ENCODE data around the gene CPE. TPM values are rescaled to one million over a fixed set of nuclear protein-coding genes. Genes with fewer than 3 reads are reported as not detected.

Gene CPE
- total RNA-seq, 1 experiment from 2014 or later: 0.92 TPM

DNA sequence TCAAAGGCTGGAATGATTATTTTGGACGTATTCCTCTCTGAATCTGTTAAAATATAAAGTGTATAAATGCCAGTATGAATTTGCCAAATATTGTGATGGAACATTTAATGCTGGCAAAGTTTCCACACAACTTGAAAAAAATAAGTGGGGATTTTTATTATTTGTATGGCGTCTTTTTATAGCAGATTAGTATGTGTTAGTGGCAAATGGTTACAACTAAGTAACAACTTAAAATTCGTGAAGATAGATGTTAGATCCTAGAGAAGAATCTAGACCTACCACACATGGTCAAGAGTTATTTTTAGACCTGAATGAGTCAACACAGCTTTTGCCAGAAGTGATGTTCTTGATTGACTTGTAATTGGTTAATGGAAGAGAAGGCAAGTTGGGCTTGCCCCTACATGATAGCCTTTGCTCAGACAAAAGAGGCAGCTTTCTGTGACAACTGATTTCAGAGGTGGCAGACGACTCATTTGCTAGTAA, 4.8 kb downstream of the CPE start:
- H3K9me3 ChIP-seq (ENCODE audit: control insufficient read depth, insufficient read depth, low read depth, low read length): no peaks in the 10 kb centered on the region
- ATAC-seq (no peak), DNase-seq (ENCODE audit: low read depth, low spot score) (no peak)
- H3K27me3 ChIP-seq (ENCODE audit: control insufficient read depth, insufficient read depth, low read length): peaks cover 5% of the 10 kb centered on the region; the same call in 1 of the 2 replicates
- CTCF ChIA-PET: no interaction called here
- H3K36me3 ChIP-seq (ENCODE audit: control insufficient read depth, insufficient read depth, low read length): no peaks in the 10 kb centered on the region
- no TSS peak for BruUV-seq (replicated peaks)
- POLR2A ChIA-PET: no interaction called here
- H3K27ac ChIP-seq (ENCODE audit: low read length): no peak overlapping the region
- no peaks in the 10 kb centered on the region for H3K4me1 ChIP-seq (ENCODE audit: control insufficient read depth, insufficient read depth, low read length)
- TF ChIP-seq SIN3A (IDR thresholded peaks at IDR 0.05; ENCODE audit: borderline replicate concordance, insufficient read depth, low read depth, low read length) (no peak), TCF7L2 (IDR thresholded peaks at IDR 0.05; ENCODE audit: low read depth, low read length) (no peak), POLR2AphosphoS5 (IDR thresholded peaks at IDR 0.05; ENCODE audit: low read depth, low read length) (no peak)
- TF ChIP-seq, protein P1, sequence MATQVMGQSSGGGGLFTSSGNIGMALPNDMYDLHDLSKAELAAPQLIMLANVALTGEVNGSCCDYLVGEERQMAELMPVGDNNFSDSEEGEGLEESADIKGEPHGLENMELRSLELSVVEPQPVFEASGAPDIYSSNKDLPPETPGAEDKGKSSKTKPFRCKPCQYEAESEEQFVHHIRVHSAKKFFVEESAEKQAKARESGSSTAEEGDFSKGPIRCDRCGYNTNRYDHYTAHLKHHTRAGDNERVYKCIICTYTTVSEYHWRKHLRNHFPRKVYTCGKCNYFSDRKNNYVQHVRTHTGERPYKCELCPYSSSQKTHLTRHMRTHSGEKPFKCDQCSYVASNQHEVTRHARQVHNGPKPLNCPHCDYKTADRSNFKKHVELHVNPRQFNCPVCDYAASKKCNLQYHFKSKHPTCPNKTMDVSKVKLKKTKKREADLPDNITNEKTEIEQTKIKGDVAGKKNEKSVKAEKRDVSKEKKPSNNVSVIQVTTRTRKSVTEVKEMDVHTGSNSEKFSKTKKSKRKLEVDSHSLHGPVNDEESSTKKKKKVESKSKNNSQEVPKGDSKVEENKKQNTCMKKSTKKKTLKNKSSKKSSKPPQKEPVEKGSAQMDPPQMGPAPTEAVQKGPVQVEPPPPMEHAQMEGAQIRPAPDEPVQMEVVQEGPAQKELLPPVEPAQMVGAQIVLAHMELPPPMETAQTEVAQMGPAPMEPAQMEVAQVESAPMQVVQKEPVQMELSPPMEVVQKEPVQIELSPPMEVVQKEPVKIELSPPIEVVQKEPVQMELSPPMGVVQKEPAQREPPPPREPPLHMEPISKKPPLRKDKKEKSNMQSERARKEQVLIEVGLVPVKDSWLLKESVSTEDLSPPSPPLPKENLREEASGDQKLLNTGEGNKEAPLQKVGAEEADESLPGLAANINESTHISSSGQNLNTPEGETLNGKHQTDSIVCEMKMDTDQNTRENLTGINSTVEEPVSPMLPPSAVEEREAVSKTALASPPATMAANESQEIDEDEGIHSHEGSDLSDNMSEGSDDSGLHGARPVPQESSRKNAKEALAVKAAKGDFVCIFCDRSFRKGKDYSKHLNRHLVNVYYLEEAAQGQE (IDR thresholded peaks at IDR 0.05; ENCODE audit: insufficient read depth in 1 of 2, low read depth in 2 of 2, low read length in 1 of 2): no peak
- TF ChIP-seq, protein P2, sequence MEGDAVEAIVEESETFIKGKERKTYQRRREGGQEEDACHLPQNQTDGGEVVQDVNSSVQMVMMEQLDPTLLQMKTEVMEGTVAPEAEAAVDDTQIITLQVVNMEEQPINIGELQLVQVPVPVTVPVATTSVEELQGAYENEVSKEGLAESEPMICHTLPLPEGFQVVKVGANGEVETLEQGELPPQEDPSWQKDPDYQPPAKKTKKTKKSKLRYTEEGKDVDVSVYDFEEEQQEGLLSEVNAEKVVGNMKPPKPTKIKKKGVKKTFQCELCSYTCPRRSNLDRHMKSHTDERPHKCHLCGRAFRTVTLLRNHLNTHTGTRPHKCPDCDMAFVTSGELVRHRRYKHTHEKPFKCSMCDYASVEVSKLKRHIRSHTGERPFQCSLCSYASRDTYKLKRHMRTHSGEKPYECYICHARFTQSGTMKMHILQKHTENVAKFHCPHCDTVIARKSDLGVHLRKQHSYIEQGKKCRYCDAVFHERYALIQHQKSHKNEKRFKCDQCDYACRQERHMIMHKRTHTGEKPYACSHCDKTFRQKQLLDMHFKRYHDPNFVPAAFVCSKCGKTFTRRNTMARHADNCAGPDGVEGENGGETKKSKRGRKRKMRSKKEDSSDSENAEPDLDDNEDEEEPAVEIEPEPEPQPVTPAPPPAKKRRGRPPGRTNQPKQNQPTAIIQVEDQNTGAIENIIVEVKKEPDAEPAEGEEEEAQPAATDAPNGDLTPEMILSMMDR (IDR thresholded peaks at IDR 0.05): no peak
- intact Hi-C loops (cut with micrococcal nuclease; ENCODE audit: unreplicated experiment) (no loop called here), in situ Hi-C loops (cut with HindIII; ENCODE audit: low pct_unique_long_range_greater_than_20kb, low sequenced_read_pairs) (no loop called here)
- no peak overlapping the region for H3K4me3 ChIP-seq (ENCODE audit: low read depth in 2 of 2, low read length in 2 of 2)

DNA sequence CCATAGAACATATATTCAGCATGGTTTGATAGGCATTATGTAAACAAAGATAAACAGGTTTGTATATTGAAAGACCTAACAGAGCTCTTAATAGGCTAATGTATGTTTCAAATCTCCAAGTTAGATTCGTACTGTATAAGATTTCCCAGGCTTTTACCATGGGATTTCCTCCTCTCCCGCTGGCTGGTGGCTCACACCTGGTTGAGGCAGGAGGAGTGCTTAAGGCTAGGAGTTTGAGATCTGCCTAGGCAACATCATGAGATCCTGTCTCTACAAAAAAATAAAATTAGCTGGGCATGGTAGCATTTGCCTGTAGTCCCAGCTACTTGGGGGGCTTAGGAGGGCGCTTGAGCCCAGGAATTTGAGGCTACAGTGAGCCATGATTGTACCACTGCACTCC, 5.4 kb downstream of the CPE start:
- no TSS peak for BruUV-seq (replicated peaks)
- TF ChIP-seq, protein P1 (IDR thresholded peaks at IDR 0.05; ENCODE audit: insufficient read depth in 1 of 2, low read depth in 2 of 2, low read length in 1 of 2): no peak
- TF ChIP-seq POLR2AphosphoS5 (IDR thresholded peaks at IDR 0.05; ENCODE audit: low read depth, low read length) (no peak), SIN3A (IDR thresholded peaks at IDR 0.05; ENCODE audit: borderline replicate concordance, insufficient read depth, low read depth, low read length) (no peak), TCF7L2 (IDR thresholded peaks at IDR 0.05; ENCODE audit: low read depth, low read length) (no peak)
- TF ChIP-seq, protein P2 (IDR thresholded peaks at IDR 0.05): no peak
- in situ Hi-C loops (cut with HindIII; ENCODE audit: low pct_unique_long_range_greater_than_20kb, low sequenced_read_pairs): no loop called here
- intact Hi-C loops (cut with micrococcal nuclease; ENCODE audit: unreplicated experiment): no loop called here
- Histone ChIP-seq H3K4me3 (ENCODE audit: low read depth in 2 of 2, low read length in 2 of 2) (no peak overlapping the region), H3K4me1 (ENCODE audit: control insufficient read depth, insufficient read depth, low read length) (no peaks in the 10 kb centered on the region), H3K36me3 (ENCODE audit: control insufficient read depth, insufficient read depth, low read length) (no peaks in the 10 kb centered on the region), H3K9me3 (ENCODE audit: control insufficient read depth, insufficient read depth, low read depth, low read length) (no peaks in the 10 kb centered on the region), H3K27me3 (ENCODE audit: control insufficient read depth, insufficient read depth, low read length) (peaks cover 5% of the 10 kb centered on the region; the same call in 1 of the 2 replicates), H3K27ac (ENCODE audit: low read length) (no peak overlapping the region)
- ATAC-seq: no peak
- ChIA-PET POLR2A (no interaction called here), CTCF (no interaction called here)
- no peak for DNase-seq (ENCODE audit: low read depth, low spot score)

Measured in Panc1 (cell line).